Mesendoderm (in vitro differentiated cells): ENCODE results near the gene MAP7D3.

Experiments
- DNase-seq: peaks from one replicate; pipeline ENCODE4 v3.0.0; 2013
- H2AK5ac ChIP-seq: 2 replicates; pipeline ENCODE4 v1.6.1; 2013; ENCODE audit warnings: low read length, inconsistent platforms
- H2BK120ac ChIP-seq: 2 replicates; pipeline ENCODE4 v1.6.1; 2013; ENCODE audit warnings: low read depth, mild to moderate bottlenecking, low read length, moderate library complexity, mixed read lengths
- H2BK15ac ChIP-seq: replicated peaks from 2 replicates; pipeline ENCODE4 v1.6.1; 2013; ENCODE audit warnings: low read depth, mild to moderate bottlenecking, moderate library complexity
- H2BK5ac ChIP-seq: 2 replicates; pipeline ENCODE4 v1.6.1; 2013; ENCODE audit warnings: low read length, inconsistent platforms
- H3K18ac ChIP-seq: 2 replicates; pipeline ENCODE4 v1.6.1; 2013; ENCODE audit warnings: mild to moderate bottlenecking, low read length, mixed read lengths
- H3K23ac ChIP-seq: one replicate; pipeline ENCODE4 v1.6.1; 2013; ENCODE audit warnings: low read length
- H3K27ac ChIP-seq: 2 replicates; pipeline ENCODE4 v1.5.1; 2013; ENCODE audit warnings: low read depth, mild to moderate bottlenecking, inconsistent platforms, low read length, moderate library complexity
- H3K27me3 ChIP-seq: 2 replicates; pipeline ENCODE4 v1.6.1; 2013; ENCODE audit warnings: low read length, control low read depth, mild to moderate bottlenecking, inconsistent platforms; ENCODE audit not compliant: insufficient read depth, poor library complexity
- H3K36me3 ChIP-seq: 2 replicates; pipeline ENCODE4 v1.6.1; 2013; ENCODE audit warnings: low read length, inconsistent platforms; ENCODE audit not compliant: control insufficient read depth, insufficient read depth
- H3K4ac ChIP-seq: one replicate; pipeline ENCODE4 v1.6.1; 2013; ENCODE audit warnings: low read depth, mild to moderate bottlenecking, low read length, moderate library complexity
- H3K4me1 ChIP-seq: 2 replicates; pipeline ENCODE4 v1.6.1; 2013; ENCODE audit warnings: low read depth, low read length, inconsistent platforms; ENCODE audit not compliant: control insufficient read depth
- H3K4me2 ChIP-seq: 2 replicates; pipeline ENCODE4 v1.6.1; 2013; ENCODE audit warnings: low read length
- H3K4me3 ChIP-seq: 2 replicates; pipeline ENCODE4 v1.5.1; 2013; ENCODE audit warnings: mild to moderate bottlenecking, low read length
- H3K56ac ChIP-seq: one replicate; pipeline ENCODE4 v1.6.1; 2013; ENCODE audit warnings: low read length
- H3K79me1 ChIP-seq: 2 replicates; pipeline ENCODE4 v1.6.1; 2013; ENCODE audit warnings: low read length, inconsistent platforms
- H3K79me2 ChIP-seq: 2 replicates; pipeline ENCODE4 v1.6.1; 2013; ENCODE audit warnings: mild to moderate bottlenecking, low read length; ENCODE audit not compliant: control insufficient read depth, insufficient read depth
- H3K9ac ChIP-seq: 2 replicates; pipeline ENCODE4 v1.6.1; 2013; ENCODE audit warnings: low read length, inconsistent platforms
- H4K5ac ChIP-seq: one replicate; pipeline ENCODE4 v1.6.1; 2013; ENCODE audit warnings: low read length
- H4K8ac ChIP-seq: one replicate; pipeline ENCODE4 v1.6.1; 2013; ENCODE audit warnings: low read depth, mild to moderate bottlenecking, control low read depth, low read length, moderate library complexity
- WGBS: extraction: QIAGEN DNeasy Blood & Tissue Kit; methylation state at CpG from one replicate; pipeline ENCODE4 v1.1.7; 2013; ENCODE audit warnings: low lambda C conversion rate, missing lambda C conversion rate; ENCODE audit not compliant: insufficient coverage; ENCODE audit errors: extremely low coverage; 5-methylcytosine and 5-hydroxymethylcytosine counted together

The MAP7D3 gene

DNA sequence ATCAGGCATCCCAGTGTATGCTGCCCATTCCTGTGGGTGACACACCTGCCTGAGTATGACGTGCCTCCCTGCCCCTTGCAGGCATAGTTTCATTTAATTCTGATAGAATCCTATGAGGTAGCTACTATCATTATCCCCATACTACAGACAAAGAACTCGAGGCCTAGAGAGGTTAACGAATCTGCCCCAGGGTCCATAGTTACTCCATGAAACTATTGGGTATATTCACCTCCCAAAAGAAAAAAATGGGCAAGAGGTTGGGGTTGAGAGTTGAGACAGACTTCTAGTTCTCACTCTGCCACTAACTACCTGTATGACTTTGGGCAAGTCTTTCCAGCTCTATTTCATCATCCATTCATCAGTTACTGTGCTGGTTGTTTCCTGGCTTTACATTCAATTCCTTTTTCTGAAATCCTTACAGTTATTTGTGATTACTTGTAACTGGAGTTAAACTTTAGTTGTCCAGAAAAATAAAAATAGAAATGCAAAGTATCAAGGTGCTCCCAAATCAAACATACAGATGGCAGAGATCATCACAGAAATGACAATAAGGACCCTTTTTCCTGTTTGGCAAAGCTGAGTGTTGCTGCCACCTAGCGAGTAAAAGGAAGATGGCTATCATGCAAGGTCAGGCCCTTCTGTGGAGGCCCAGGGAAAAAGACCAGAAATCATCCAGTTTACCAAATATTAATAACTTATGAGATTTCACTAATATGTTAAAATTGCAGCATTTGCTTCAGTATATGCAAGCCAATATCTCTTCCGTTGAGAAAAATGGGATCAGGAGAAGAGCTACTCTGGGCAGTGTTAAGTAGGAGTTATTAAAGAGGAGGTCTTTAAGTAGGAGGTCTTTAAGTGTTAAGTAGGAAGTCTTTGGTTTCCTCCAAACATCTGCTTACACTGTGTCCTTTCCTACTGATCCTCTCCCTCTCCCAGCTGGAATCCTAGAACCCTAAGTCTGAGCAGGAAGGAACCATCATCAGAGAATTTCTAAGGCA, 17.1 kb upstream of the MAP7D3 start:
- Histone ChIP-seq H3K4ac (no peak overlapping the region), H4K5ac (no peak overlapping the region), H2AK5ac (no peak overlapping the region), H2BK5ac (no peak overlapping the region), H3K23ac (no peak overlapping the region), H3K18ac (no peak overlapping the region), H3K36me3 (no peaks in the 10 kb centered on the region), H2BK120ac (no peak overlapping the region), H4K8ac (no peak overlapping the region), H3K27ac (no peak overlapping the region), H3K79me1 (no peaks in the 10 kb centered on the region), H3K4me2 (no peak overlapping the region), H2BK15ac (no peak overlapping the region), H3K79me2 (no peaks in the 10 kb centered on the region), H3K9ac (no peak overlapping the region), H3K27me3 (no peaks in the 10 kb centered on the region), H3K56ac (no peak overlapping the region), H3K4me1 (no peaks in the 10 kb centered on the region), H3K4me3 (no peak overlapping the region)
- no CpG with 5 or more reads among the region's 5 CpGs for whole genome bisulfite sequencing
- DNase-seq = peak; percentile 29

DNA sequence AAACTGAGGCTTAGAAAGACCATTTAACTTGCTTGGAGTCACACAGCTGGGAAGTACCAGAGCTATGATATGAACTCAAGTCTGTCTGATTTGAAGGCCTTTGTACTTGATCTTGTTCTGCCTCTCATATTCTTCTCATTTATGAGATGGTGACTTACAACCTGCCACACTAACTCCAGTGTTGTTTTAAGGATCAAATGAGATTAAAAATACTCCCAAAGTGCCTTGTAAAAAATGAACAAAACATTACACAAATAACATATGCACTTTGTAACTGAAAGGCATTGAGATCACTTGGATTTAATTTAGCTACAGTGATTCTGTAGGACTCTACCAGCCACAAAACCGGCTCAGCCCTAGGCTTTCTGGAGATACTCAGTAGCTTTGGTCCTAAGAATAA, 15.6 kb upstream of the MAP7D3 start:
- H2BK120ac ChIP-seq = no peak overlapping the region
- no CpG with 5 or more reads among the region's 1 CpG for WGBS
- H3K23ac ChIP-seq = no peak overlapping the region
- H3K56ac ChIP-seq = no peak overlapping the region
- H3K4me3 ChIP-seq = no peak overlapping the region
- H2BK5ac ChIP-seq = no peak overlapping the region
- H3K18ac ChIP-seq = no peak overlapping the region
- H3K79me1 ChIP-seq = no peaks in the 10 kb centered on the region
- H3K9ac ChIP-seq = no peak overlapping the region
- H4K8ac ChIP-seq = no peak overlapping the region
- H3K27me3 ChIP-seq = no peaks in the 10 kb centered on the region
- H2AK5ac ChIP-seq = no peak overlapping the region
- no peaks in the 10 kb centered on the region for H3K36me3 ChIP-seq
- no peaks in the 10 kb centered on the region for H3K79me2 ChIP-seq
- no peaks in the 10 kb centered on the region for H3K4me1 ChIP-seq
- H2BK15ac ChIP-seq = no peak overlapping the region
- DNase-seq = no peak
- no peak overlapping the region for H4K5ac ChIP-seq
- no peak overlapping the region for H3K27ac ChIP-seq
- no peak overlapping the region for H3K4me2 ChIP-seq
- no peak overlapping the region for H3K4ac ChIP-seq

DNA sequence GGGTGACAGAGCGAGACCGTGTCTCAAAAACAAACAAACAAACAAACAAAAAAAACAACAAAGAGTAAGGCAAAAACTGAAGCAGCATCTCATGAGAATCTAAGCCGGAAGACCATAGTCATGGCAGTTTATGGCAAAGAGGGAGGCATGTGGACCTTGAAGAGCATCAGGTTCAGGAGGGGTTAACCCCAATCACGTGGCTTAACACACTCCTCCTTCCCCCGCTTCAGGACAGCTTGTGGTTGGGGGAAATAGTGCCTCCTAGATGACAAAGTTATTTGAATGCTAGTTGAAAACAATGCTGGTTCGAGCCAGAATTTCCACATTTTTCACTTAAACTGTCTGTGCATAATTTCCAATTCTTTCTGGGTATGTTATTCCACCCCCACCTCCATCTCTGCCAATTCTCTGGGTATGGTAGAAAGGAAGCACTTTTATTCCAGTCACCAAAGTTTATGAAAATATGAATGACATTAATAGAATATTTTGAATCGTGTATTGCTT, 11.7 kb upstream of the MAP7D3 start:
- peak; percentile 54 for DNase-seq
- H3K18ac ChIP-seq = no peak overlapping the region
- H4K8ac ChIP-seq = no peak overlapping the region
- H2BK120ac ChIP-seq = no peak overlapping the region
- H3K27ac ChIP-seq = no peak overlapping the region
- H3K23ac ChIP-seq = no peak overlapping the region
- H3K36me3 ChIP-seq = no peaks in the 10 kb centered on the region
- H3K9ac ChIP-seq = no peak overlapping the region
- no CpG with 5 or more reads among the region's 7 CpGs for WGBS
- H4K5ac ChIP-seq = no peak overlapping the region
- no peak overlapping the region for H3K4me2 ChIP-seq
- H3K4me1 ChIP-seq = no peaks in the 10 kb centered on the region
- no peaks in the 10 kb centered on the region for H3K27me3 ChIP-seq
- H3K4me3 ChIP-seq = no peak overlapping the region
- no peak overlapping the region for H3K4ac ChIP-seq
- no peak overlapping the region for H2AK5ac ChIP-seq
- no peak overlapping the region for H3K56ac ChIP-seq
- H2BK5ac ChIP-seq = no peak overlapping the region
- no peaks in the 10 kb centered on the region for H3K79me1 ChIP-seq
- H3K79me2 ChIP-seq = no peaks in the 10 kb centered on the region
- H2BK15ac ChIP-seq = no peak overlapping the region

DNA sequence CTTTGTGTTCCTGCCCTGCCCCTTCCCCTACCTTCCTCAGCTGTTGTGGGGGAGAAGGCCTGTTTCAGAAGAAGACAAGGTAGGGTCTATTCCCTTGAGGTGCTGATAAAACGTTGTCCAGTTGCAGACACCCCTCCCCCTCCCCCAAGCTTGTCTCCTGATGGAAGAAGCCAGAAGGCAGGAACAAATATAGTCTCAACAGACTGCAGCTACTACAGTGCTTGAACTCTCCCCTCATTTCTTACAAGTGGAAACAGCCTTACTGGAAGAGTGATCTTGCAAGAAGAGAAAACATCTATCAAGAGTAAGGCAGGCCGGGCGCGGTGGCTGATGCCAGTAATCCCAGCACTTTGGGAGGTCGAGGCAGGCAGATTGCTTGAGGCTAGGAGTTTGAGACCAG, 11.0 kb upstream of the MAP7D3 start:
- H3K79me2 ChIP-seq = no peaks in the 10 kb centered on the region
- no peak overlapping the region for H3K56ac ChIP-seq
- no CpG with 5 or more reads among the region's 5 CpGs for WGBS
- no peak overlapping the region for H2BK15ac ChIP-seq
- H2BK5ac ChIP-seq = no peak overlapping the region
- no peak overlapping the region for H4K8ac ChIP-seq
- H3K4me3 ChIP-seq = no peak overlapping the region
- no peaks in the 10 kb centered on the region for H3K4me1 ChIP-seq
- no peaks in the 10 kb centered on the region for H3K79me1 ChIP-seq
- H3K27me3 ChIP-seq = no peaks in the 10 kb centered on the region
- H3K4ac ChIP-seq = no peak overlapping the region
- no peaks in the 10 kb centered on the region for H3K36me3 ChIP-seq
- H3K4me2 ChIP-seq = no peak overlapping the region
- H2AK5ac ChIP-seq = no peak overlapping the region
- H3K23ac ChIP-seq = no peak overlapping the region
- DNase-seq = no peak
- no peak overlapping the region for H3K18ac ChIP-seq
- H4K5ac ChIP-seq = no peak overlapping the region
- H2BK120ac ChIP-seq = no peak overlapping the region
- no peak overlapping the region for H3K27ac ChIP-seq
- no peak overlapping the region for H3K9ac ChIP-seq

DNA sequence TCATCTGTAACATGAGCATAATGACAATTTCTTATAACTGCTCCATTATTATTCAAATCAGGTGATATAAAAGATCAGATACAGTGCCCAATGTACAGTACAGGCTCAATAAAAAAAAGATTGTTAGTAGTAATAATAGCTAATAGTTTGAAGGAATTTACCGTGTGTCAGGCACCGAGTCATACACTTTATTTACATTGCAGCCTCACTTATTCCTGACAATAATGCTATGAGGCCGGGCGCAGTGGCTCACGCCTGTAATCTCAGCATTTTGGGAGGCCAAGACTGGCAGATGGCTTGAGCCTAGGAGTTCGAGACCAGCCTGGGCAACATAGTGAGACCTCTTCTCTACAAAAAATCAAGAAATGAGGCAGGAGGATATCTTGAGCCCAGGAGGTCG, 10.1 kb upstream of the MAP7D3 start:
- H4K8ac ChIP-seq = no peak overlapping the region
- DNase-seq = no peak
- H3K4me3 ChIP-seq = no peak overlapping the region
- no peak overlapping the region for H3K23ac ChIP-seq
- no peak overlapping the region for H2BK120ac ChIP-seq
- no CpG with 5 or more reads among the region's 7 CpGs for WGBS
- no peak overlapping the region for H2BK15ac ChIP-seq
- no peaks in the 10 kb centered on the region for H3K36me3 ChIP-seq
- no peak overlapping the region for H3K56ac ChIP-seq
- no peak overlapping the region for H2AK5ac ChIP-seq
- H2BK5ac ChIP-seq = no peak overlapping the region
- no peaks in the 10 kb centered on the region for H3K4me1 ChIP-seq
- no peak overlapping the region for H4K5ac ChIP-seq
- no peaks in the 10 kb centered on the region for H3K27me3 ChIP-seq
- H3K79me2 ChIP-seq = no peaks in the 10 kb centered on the region
- no peaks in the 10 kb centered on the region for H3K79me1 ChIP-seq
- no peak overlapping the region for H3K4me2 ChIP-seq
- H3K18ac ChIP-seq = no peak overlapping the region
- no peak overlapping the region for H3K4ac ChIP-seq
- H3K27ac ChIP-seq = no peak overlapping the region
- no peak overlapping the region for H3K9ac ChIP-seq
